Skin epidermis (tissue), 12 donors: ENCODE data around the gene MAN1A1.

Source experiments
- H3K27ac ChIP-seq, 21 experiments: fragments of 200-600 bp; sonication (generic) in 11 of 21; one replicate each; pipeline ENCODE4 v1.5.0; 2020; ENCODE audit warnings: mild to moderate bottlenecking in 3 of 21, inconsistent platforms in 2 of 21, moderate library complexity in 2 of 21
- H3K4me3 ChIP-seq, 7 experiments: fragments of 200-600 bp; sonication (generic) in 2 of 7; one replicate each; pipeline ENCODE4 v1.5.0; 2020; ENCODE audit warnings: inconsistent platforms in 2 of 7, mild to moderate bottlenecking in 2 of 7, moderate library complexity in 1 of 7

The MAN1A1 gene

GRCh38 chr6:119347466-119348095 lies 2.0 kb downstream of the MAN1A1 start:
- Histone ChIP-seq H3K27ac (peak overlapping the region in 14 of 21 experiments; percentile 57 to 100 (median 96)), H3K4me3 (peak overlapping the region; percentile 62 to 98 (median 79))

DNA sequence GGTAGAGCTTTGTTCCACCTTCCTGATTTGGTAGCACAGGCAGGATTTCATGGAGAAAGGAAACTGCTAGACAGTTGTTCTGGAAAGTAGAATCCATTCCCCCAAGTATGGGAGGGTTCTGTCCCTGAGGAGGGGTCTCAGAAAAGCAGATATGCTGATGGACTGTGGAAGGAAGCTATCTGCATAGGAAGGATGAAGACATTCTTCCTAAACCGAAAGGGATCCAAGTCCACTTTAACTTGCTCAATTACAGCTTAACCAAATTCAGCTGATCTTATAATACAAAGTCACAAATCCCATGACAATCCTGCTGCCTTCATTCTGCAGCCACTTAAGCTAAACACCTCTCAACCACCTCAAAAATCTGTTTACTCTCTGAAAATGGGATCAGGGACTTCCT lies 2.6 kb downstream of the MAN1A1 start:
- H3K27ac ChIP-seq, result peak overlapping the region in 3 of 21 experiments; percentile 57 to 97 (median 94)

GRCh38 chr6:119346450-119346849 lies 3.1 kb downstream of the MAN1A1 start:
- Histone ChIP-seq H3K4me3 (peak overlapping the region in 6 of 7 experiments; percentile 62 to 90 (median 78)), H3K27ac (peak overlapping the region in 1 of 21 experiments; percentile 97)

More for the DNA sequence above, 2.6 kb downstream of the MAN1A1 start:
- H3K4me3 ChIP-seq, result peak overlapping the region; percentile 62 to 98 (median 79)

GRCh38 chr6:119345114-119345513 lies 4.4 kb downstream of the MAN1A1 start:
- Histone ChIP-seq H3K4me3 (no peak overlapping the region), H3K27ac (no peak overlapping the region)

DNA sequence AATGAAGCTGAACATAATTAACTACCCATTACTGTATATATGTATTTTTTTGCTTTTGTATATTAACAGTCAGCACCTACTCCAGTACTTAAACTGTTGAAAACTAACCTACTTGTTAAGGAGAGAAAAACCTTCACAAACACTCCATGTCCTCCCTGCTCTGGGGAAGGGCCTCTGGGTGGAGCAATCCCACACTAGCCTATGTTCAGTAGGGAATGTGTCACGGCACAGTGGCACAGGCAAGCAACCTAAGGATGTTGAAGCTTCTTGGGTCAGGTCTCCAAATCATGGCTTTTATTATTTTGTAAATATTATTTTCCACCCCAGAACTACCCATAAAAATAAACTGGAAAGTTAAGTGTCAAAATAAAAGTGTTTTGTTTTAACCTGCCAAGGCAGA lies 5.3 kb downstream of the MAN1A1 start:
- no peak overlapping the region for H3K4me3 ChIP-seq
- peak overlapping the region in 1 of 21 experiments; percentile 12 for H3K27ac ChIP-seq

DNA sequence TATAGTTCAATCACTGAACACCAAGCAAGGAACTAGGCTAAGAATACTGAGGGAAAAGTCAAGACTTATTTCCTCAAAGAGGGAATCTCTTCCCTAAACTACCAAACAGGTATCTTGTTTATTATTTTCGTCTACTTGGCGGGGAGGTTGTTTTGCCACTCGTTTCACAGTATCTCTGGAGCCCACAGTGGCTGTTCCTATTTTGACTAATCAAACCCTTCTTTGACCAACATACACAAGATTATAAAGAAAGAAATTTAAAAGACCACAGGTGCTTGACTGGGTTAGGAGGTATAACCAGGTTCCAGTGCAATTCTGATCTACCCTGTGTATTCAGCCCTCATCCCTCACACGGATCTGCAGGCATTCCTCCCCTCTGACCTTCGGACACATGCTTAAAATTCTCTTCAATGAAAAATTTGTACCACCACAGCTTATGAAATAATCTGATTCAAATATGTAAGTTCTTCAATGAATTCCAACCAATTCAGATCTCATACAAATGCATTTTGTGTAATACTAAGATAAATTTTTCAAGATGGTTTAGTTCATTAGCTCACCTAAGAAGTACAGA lies 5.9 kb downstream of the MAN1A1 start:
- H3K27ac ChIP-seq, result no peak overlapping the region

DNA sequence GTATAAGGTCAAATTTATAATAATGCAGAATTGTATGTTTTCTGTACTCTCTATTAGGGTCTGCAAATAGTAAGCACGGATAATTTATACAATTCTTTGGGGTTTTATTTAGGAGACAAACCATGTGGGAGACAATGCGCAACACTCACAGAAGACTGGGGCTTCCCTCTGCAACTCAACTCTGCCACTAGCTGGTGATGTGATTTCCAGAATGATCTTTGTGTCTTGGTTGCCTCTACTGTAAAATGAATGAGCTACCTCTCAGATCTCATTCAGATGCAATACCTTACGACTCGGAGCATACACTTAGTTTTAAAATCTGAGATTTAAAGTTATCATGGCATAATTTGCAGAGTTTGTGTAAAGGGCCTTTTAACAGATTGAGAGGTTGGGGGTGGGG lies 6.4 kb downstream of the MAN1A1 start:
- H3K27ac ChIP-seq, result no peak overlapping the region
- H3K4me3 ChIP-seq, result no peak overlapping the region

More for the DNA sequence above, 5.9 kb downstream of the MAN1A1 start:
- no peak overlapping the region for H3K4me3 ChIP-seq

- Histone ChIP-seq H3K27ac (no peak overlapping the region), H3K4me3 (no peak overlapping the region)
Observed at GRCh38 chr6:119342430-119342829, 7.1 kb downstream of the MAN1A1 start.

DNA sequence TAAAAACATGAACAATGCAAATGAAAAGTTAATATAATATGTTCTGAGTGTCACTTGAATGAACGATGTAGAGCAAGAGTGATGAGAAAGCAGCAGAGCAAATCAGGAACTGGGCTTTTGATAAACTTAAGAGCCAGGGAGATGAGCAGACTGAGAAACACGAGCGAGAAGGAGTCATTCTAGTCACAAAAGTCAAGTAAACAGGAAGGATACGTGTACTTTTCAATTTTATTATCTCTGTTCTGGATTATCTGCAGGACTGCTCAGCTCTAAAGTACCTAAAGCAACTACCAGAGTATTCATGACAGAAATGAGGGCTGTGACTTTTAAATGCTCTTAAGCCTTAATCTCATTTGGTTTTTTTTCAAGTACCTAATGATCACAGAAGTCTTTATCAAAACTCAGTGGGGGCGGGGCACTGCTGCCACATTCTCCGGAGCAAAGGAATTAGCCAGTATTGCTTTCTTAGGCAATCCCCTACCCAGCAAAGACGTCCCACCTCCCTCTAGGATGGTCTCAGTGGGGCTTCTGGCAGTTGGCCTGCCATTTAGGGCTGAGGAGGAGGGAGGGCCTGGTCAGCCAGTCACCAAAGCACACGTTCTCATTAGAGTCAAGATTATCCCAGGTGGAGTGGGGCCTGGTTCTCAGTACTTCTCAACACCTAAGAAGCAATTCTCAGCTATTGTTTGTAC lies 8.6 kb downstream of the MAN1A1 start:
- no peak overlapping the region for H3K4me3 ChIP-seq
- peak overlapping the region in 2 of 21 experiments; percentile 2 to 42 for H3K27ac ChIP-seq

DNA sequence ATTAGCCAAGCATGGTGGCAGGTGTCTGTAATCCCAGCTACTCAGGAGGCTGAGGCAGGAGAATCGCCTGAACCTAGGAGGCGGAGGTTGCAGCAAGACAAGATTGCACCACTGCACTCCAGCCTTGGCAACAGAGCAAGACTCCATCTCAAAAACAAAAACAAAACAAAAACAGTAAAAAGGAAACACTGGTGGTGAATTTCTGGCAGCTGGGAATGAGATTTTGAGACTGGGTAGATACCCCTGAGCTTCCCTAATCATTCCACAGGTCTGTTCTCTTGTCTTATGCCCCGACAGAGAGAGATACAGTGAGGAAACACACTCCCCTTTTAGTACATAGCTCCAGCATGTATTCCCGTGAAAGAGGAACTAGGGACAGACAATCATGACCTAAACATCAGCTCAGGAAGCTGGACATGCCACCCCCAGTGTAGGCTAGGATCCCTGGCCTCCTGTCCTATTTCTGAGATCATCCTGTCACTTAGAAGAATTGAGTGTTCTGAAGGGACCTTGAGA lies 9.6 kb downstream of the MAN1A1 start:
- Histone ChIP-seq H3K4me3 (no peak overlapping the region), H3K27ac (no peak overlapping the region)

DNA sequence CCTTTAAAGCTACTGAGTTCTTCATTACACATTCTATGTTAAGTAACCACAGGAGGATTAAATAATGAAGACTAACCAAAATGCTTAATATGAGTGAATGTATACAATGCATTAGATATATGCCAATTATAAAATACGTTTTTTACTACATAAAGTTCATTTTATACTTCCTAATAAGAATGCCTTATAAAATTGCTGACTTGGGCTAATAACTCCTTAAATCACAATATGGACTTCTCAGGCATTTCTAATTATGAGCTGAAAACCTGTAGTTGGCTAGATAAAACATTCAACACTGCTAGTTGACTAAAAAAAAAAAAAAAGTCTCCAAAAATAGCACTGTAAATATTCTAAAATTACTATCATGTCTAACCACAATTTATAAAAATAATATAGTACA lies 11.8 kb downstream of the MAN1A1 start:
- H3K4me3 ChIP-seq, result no peak overlapping the region
- no peak overlapping the region for H3K27ac ChIP-seq

GRCh38 chr6:119337252-119337651 lies 12.3 kb downstream of the MAN1A1 start:
- no peak overlapping the region for H3K27ac ChIP-seq
- H3K4me3 ChIP-seq, result no peak overlapping the region

DNA sequence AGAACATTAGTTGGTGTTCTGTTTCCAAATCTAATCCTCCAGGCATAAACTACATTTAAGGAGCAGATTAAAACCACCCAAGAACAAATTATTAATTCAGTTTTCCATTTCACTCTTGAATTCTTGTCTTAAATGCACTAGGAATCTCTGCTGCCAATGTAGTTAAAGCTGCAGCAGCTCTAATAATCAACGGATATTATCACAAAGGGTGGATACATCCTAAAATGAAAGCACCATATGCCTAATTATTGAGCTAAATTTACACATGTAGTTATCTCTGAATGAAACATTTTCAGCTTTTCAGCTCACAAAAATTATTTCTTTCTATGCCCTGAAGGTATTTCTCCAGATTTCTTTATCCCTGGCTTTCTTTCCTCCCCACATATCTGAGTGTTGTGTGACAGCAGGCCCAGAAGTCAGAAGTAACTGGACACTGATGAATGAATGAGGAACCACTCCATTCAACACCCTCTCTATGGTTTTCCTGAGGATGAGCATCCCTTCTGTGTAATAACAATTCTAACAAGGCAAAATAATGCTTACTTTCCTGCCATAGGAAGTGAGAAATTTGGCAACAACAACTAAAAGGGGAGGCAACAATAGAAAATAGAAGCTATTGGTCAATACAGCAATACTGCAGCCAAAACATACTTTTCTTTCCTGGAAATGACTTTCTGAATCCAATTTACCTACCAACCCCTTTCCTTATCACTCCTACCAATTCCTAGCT lies 14.9 kb downstream of the MAN1A1 start:
- H3K4me3 ChIP-seq, result no peak overlapping the region
- peak overlapping the region in 1 of 21 experiments; percentile 37 for H3K27ac ChIP-seq

DNA sequence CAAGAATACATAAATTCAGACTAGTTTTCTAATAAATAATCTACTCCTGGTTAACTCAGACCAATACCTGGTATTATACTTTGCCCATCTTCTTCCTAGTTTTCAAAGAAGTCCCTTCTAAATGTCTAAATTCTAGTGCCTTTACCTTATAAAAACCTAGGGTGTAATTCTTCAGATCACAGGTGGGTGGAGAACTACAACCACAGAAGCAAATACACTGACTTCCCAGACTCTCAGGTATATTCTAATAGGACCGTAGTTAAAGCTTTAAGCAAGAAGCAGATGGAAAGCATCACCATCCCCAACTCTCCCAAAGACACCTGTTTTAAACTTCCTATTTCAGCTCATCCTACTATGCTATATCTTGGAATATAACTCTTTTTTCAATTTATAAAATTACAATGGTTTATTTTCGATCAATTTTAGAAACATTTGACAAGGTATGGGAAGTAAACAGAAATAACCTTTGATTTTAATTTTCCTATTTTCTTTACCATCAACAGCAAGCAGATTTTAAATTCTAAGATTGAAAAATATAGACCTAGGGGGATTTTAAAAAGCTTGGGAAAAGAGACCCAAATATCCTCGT lies 15.8 kb downstream of the MAN1A1 start:
- Histone ChIP-seq H3K27ac (no peak overlapping the region), H3K4me3 (no peak overlapping the region)

DNA sequence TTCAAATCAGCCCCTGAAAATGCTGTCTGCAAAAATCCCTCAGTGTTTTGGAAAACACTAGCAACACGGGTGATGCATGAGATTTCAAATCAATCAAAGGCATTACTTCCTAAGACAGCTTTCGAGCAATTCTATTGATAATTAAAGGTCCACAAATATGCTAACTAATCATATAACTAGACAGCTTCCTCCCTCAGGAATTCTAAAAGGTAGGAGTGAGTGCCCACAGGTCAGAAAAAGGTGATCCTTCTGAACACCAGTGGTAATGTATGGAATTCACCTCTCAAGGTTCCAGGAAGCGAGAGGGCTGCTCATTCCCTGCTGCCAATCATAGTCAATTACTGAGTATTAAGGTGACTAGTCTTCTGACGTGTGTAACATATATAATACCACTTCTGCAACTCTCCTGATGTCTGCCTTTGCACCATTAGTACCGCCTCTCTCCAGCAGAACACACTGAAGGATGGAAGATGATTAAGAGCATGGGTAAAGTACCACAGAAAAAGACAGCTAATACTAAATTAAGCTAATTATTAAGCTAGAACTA lies 16.4 kb downstream of the MAN1A1 start:
- Histone ChIP-seq H3K27ac (no peak overlapping the region), H3K4me3 (no peak overlapping the region)

DNA sequence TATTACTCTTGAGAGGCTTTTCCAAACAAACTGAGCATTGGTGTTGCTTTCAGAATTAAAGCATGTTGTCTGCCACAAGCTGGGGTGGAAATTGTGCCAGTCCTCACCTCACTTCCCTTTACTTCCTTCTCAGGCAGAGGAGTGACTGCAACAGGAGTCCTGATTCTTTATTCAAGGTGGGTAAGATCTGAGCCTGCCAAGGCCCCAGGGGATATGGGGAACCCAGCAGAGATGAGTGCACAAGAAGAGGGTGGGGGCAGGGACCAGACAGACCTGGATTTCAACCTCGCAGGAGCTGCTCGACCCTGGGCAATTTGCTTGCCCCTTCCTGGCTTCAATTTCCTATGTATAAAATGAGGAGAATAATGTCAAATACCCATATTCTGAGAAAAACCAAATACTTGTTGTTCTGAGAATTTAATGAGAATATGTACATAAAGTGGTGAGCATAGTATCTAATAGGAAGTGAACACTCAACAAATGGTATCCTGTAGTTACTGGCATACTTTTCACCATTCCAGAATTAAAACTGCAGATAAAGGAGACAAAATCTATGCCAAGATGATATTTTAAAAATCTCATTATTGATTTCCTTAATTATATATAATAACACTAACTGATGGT lies 17.8 kb downstream of the MAN1A1 start:
- H3K4me3 ChIP-seq, result no peak overlapping the region
- H3K27ac ChIP-seq, result no peak overlapping the region

DNA sequence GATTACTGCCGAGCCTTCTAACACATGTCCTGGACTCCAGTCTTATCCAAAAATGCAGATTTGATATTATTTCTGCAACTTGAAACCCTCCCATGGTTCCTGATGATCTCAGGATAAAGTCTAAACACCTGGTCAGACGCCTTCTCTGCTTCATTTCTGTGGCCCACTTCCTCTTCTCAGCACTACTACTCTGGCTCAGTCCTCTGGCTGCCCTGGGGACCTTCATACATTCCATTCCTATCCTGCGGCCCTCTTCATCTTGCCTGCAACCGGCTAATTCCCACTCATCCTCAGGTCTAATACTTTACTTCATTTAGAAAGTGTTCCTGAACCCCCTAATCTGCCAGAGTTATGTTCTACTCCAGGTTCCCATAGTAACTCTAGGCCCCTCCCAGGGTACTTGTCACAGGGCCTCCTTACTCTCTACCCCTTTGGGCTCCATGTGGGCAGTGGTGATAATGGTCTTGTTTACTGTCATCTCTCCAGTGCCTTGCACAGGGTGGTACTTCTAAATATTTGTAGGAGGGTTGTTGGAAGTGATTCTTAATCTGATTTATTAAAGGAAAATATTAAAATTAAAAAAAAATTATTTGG lies 18.9 kb downstream of the MAN1A1 start:
- Histone ChIP-seq H3K4me3 (no peak overlapping the region), H3K27ac (no peak overlapping the region)

DNA sequence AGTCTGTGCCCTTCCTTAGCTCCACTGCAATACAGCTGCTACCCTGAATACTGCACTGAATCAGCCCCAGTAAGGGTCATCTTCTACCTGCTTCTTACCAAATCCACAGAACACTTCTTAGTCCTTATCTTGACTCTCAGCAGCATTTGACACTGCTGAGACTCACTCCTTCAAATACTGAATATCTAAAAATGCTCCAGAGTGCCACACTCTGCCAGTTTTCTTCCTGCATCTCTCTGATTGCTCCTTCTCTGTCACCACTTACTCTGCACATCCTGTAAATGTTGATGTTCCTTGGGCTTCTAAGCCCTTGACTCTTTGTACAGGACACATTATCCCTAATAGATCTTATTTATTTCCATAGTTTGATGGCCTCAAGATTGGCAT lies 19.8 kb downstream of the MAN1A1 start:
- Histone ChIP-seq H3K4me3 (no peak overlapping the region), H3K27ac (no peak overlapping the region)
